OCI-LY1 (cell line): ENCODE measurements around the gene MAN2B2.
A peak's percentile ranks its signal among the peaks of the same experiment; 100 is the strongest.

Source experiments
- H2AFZ ChIP-seq: fragments of 200-600 bp; sonication (generic), shearing (Covaris generic); 2 replicates; pipeline ENCODE4 v1.6.0; 2014; ENCODE audit warnings: antibody characterized with exemption, mild to moderate bottlenecking, low read length
- H3F3A ChIP-seq: fragments of 200-600 bp; sonication (generic), shearing (Covaris generic); 2 replicates; pipeline ENCODE4 v1.6.0; 2014; ENCODE audit warnings: mild to moderate bottlenecking, antibody characterized with exemption, low read length, moderate library complexity; ENCODE audit not compliant: insufficient read depth
- H3K27ac ChIP-seq: fragments of 200-600 bp; sonication (generic); 2 replicates; pipeline ENCODE4 v1.5.1; 2014; ENCODE audit warnings: low read length, mixed run types, mild to moderate bottlenecking, low read depth; ENCODE audit not compliant: poor library complexity, severe bottlenecking
- H3K27me3 ChIP-seq: fragments of 200-600 bp; sonication (generic); 2 replicates; pipeline ENCODE4 v1.6.0; 2014; ENCODE audit warnings: antibody characterized with exemption, mild to moderate bottlenecking, low read length, moderate library complexity; ENCODE audit not compliant: insufficient read depth
- H3K36me3 ChIP-seq: fragments of 200-600 bp; sonication (generic); 2 replicates; pipeline ENCODE4 v1.6.1; 2014; ENCODE audit warnings: mild to moderate bottlenecking, antibody characterized with exemption, low read length, moderate library complexity, mixed read lengths; ENCODE audit not compliant: insufficient read depth
- H3K4me1 ChIP-seq: fragments of 200-600 bp; sonication (generic); 2 replicates; pipeline ENCODE4 v1.5.1; 2014; ENCODE audit warnings: mild to moderate bottlenecking, low read length, moderate library complexity; ENCODE audit not compliant: insufficient read depth, severe bottlenecking
- H3K4me2 ChIP-seq: fragments of 200-600 bp; sonication (generic), shearing (Covaris generic); 2 replicates; pipeline ENCODE4 v1.6.1; 2014; ENCODE audit warnings: low read length
- H3K4me3 ChIP-seq: fragments of 200-600 bp; sonication (generic); 2 replicates; pipeline ENCODE4 v1.5.1; 2014; ENCODE audit warnings: low read length, low read depth, mild to moderate bottlenecking, mixed read lengths; ENCODE audit not compliant: poor library complexity, severe bottlenecking
- H3K79me2 ChIP-seq: fragments of 200-600 bp; shearing (Covaris generic); 2 replicates; pipeline ENCODE4 v1.6.1; 2016; ENCODE audit warnings: mixed run types, low read length, mixed read lengths; ENCODE audit not compliant: insufficient read depth
- H3K9ac ChIP-seq: fragments of 200-600 bp; sonication (generic), shearing (Covaris generic); 2 replicates; pipeline ENCODE4 v1.6.1; 2014; ENCODE audit warnings: mild to moderate bottlenecking, low read length, mixed read lengths
- H3K9me2 ChIP-seq: fragments of 200-600 bp; sonication (generic), shearing (Covaris generic); 2 replicates; pipeline ENCODE4 v1.6.1; 2014; ENCODE audit warnings: low read depth, mild to moderate bottlenecking, low read length, mixed read lengths
- H3K9me3 ChIP-seq: fragments of 200-600 bp; shearing (Covaris generic); 2 replicates; pipeline ENCODE4 v1.6.1; 2014; ENCODE audit warnings: low read length, mixed read lengths
- H4K20me1 ChIP-seq: fragments of 200-600 bp; sonication (generic), shearing (Covaris generic); 2 replicates; pipeline ENCODE4 v1.6.0; 2016; ENCODE audit warnings: mild to moderate bottlenecking, low read length; ENCODE audit not compliant: insufficient read depth
- EZH2 ChIP-seq: fragments of 200-600 bp; sonication (generic), shearing (Covaris generic); IDR thresholded peaks from 2 replicates; pipeline ENCODE4 v1.8.0; 2017; ENCODE audit warnings: borderline replicate concordance, mixed run types, mild to moderate bottlenecking, antibody characterized with exemption, low read length, moderate library complexity, mixed read lengths
- TF ChIP-seq, protein P1 (sequence below): fragments of 200-600 bp; sonication (generic), shearing (Covaris generic); IDR thresholded peaks from 2 replicates; pipeline ENCODE4 v1.5.1; 2017; ENCODE audit warnings: mild to moderate bottlenecking, antibody characterized with exemption, low read length, moderate library complexity, mixed read lengths

MAN2B2 gene

DNA sequence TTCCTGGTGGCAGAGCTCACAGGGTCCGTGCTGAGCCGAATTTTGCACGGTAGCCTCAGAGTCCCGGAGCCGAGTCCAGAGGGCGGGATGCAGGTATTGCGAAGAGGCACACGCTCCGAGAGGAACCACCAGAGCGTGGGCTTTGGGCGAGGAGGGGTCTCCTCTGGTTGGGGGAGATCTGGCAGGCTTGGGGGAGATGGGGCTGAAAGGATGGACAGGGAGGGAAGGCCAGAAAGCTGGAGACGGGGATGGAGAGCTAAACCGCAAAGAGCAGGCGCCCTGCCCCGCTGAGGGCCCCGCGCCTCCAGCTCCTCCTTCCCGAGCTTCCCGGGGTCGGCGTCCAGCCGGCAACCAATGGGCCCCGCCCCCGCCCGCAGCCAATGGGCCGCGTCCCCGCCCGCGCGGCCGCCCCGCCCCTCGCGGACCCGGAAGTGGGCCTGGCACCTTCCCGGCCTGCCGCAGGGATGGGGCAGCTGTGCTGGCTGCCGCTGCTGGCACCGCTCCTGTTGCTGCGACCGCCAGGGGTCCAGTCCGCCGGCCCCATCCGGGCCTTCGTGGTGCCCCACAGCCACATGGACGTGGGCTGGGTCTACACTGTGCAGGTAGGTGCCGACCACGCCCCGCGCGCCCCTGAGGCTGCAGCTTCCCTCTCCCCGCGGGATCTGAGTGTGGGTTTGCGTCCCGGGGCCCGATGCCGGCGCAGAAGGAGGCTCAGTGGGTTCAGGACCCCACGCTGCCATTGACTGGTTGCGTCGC lies at the start of gene MAN2B2:
MAN2B2 (plus strand) TSS at position 443 of the 756 bp plus-strand sequence; CDS start at position 465, 22 bp downstream.
- Histone ChIP-seq H3K4me2 (peak within 1 kb of the TSS; percentile 87), H3K9ac (peak within 1 kb of the TSS; percentile 86), H3K27ac (no peak within 1 kb of the TSS), H3K36me3 (peaks cover 18% of the 10 kb centered on the region), H4K20me1 (no peaks in the 10 kb centered on the region), H3F3A (no peaks in the 10 kb centered on the region), H3K27me3 (no peaks in the 10 kb centered on the region), H2AFZ (no peak within 1 kb of the TSS), H3K79me2 (no peaks in the 10 kb centered on the region), H3K4me1 (peaks cover 11% of the 10 kb centered on the region), H3K9me2 (no peaks in the 10 kb centered on the region), H3K9me3 (no peaks in the 10 kb centered on the region), H3K4me3 (peak within 1 kb of the TSS; percentile 98)
- TF ChIP-seq, protein P1, sequence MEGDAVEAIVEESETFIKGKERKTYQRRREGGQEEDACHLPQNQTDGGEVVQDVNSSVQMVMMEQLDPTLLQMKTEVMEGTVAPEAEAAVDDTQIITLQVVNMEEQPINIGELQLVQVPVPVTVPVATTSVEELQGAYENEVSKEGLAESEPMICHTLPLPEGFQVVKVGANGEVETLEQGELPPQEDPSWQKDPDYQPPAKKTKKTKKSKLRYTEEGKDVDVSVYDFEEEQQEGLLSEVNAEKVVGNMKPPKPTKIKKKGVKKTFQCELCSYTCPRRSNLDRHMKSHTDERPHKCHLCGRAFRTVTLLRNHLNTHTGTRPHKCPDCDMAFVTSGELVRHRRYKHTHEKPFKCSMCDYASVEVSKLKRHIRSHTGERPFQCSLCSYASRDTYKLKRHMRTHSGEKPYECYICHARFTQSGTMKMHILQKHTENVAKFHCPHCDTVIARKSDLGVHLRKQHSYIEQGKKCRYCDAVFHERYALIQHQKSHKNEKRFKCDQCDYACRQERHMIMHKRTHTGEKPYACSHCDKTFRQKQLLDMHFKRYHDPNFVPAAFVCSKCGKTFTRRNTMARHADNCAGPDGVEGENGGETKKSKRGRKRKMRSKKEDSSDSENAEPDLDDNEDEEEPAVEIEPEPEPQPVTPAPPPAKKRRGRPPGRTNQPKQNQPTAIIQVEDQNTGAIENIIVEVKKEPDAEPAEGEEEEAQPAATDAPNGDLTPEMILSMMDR = no peak
- no peak for TF ChIP-seq EZH2

DNA sequence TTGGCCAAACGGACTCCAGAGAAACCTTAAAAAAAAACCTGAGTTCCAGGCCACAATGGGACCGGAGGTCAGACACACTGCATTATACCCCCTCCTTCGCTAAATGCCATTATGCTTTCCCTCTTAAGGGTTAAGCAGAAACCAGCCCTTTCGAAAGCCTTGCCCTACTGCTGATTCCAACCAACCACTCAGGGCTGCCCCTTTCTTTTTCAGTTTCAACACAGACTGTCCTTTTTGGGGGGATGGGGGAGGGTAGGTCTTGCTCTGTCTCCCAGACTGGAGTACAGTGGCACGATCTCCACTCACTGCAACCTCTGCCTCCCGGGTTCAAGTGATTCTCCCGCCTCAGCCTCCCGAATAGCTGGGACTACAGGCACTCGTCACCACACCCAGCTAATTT lies 49.5 kb upstream of the MAN2B2 start:
- Histone ChIP-seq H3K4me3 (no peak overlapping the region), H3K36me3 (no peaks in the 10 kb centered on the region), H3K9me3 (no peaks in the 10 kb centered on the region), H3F3A (no peaks in the 10 kb centered on the region), H3K79me2 (no peaks in the 10 kb centered on the region), H4K20me1 (no peaks in the 10 kb centered on the region), H3K4me1 (no peaks in the 10 kb centered on the region), H3K27ac (no peak overlapping the region), H3K4me2 (no peak overlapping the region), H3K9me2 (no peaks in the 10 kb centered on the region), H3K9ac (no peak overlapping the region), H2AFZ (no peak overlapping the region), H3K27me3 (no peaks in the 10 kb centered on the region)
- no peak for TF ChIP-seq EZH2
- TF ChIP-seq, protein P1 = no peak

DNA sequence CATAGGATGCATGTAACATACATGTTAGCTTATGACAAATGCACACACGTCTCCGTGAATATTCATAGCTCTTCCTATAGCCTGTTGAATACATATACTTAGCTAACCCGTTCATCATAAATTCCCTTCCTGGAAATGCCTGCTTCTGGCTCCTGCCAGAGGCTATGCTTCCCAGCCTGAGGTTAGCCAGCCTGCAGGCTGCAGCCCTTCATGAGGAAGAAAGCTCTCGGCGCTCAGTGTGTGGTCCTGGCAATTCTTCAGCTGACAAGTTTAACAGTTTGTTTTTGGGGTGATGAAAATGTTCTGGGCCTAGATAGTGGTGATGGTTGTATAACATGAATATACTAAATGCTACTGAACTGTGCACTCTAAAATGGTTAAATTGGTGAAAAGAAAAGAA lies 48.8 kb upstream of the MAN2B2 start:
- Histone ChIP-seq H3F3A (no peaks in the 10 kb centered on the region), H3K9ac (no peak overlapping the region), H3K79me2 (no peaks in the 10 kb centered on the region), H3K27ac (no peak overlapping the region), H4K20me1 (no peaks in the 10 kb centered on the region), H3K36me3 (no peaks in the 10 kb centered on the region), H3K4me1 (no peaks in the 10 kb centered on the region), H3K4me2 (no peak overlapping the region), H2AFZ (no peak overlapping the region), H3K27me3 (no peaks in the 10 kb centered on the region), H3K9me3 (no peaks in the 10 kb centered on the region), H3K4me3 (no peak overlapping the region), H3K9me2 (no peaks in the 10 kb centered on the region)
- TF ChIP-seq, protein P1 = no peak
- no peak for TF ChIP-seq EZH2
